Sciatic nerve (tissue), 2 donors: ENCODE measurements around the gene SPOPL. TPM values are rescaled to one million over a fixed set of nuclear protein-coding genes. Genes with fewer than 3 reads are reported as not detected.
"Not testable (repeated sequence)": the region's sequence is repeated elsewhere in the genome, so short reads cannot be mapped to it uniquely, and the experiment has no call there.

Experiments used
- ATAC-seq: fragments of 200-7000 bp; cut with Tn5 transposase; one replicate; pipeline ENCODE4 v1.9.1; 2020; ENCODE audit warnings: mild to moderate bottlenecking, moderate library complexity
- DNase-seq: peaks from one replicate; pipeline ENCODE4 v3.0.0-alpha.2; 2020; ENCODE audit warnings: low spot score
- intact Hi-C: fragments of 100-400 bp; cut with DNase I; formaldehyde crosslinking; loops from one replicate; pipeline ENCODE4 v1.14.2; 2022
- total RNA-seq: library from RNA; stranded (reverse); fragmentation: NEBNext Ultra II Directional; extraction: Animal tissue kit (Norgen Biotek cat#: 25700); gene quantifications from one replicate; pipeline ENCODE4 v1.2.1, GENCODE V29; 2021
- donor health status: DM: no; HTN: no; CAD: no.
- donor health status: DM: no; HTN: no; CAD: no.

The SPOPL gene
- total RNA-seq: 24.2 TPM

DNA sequence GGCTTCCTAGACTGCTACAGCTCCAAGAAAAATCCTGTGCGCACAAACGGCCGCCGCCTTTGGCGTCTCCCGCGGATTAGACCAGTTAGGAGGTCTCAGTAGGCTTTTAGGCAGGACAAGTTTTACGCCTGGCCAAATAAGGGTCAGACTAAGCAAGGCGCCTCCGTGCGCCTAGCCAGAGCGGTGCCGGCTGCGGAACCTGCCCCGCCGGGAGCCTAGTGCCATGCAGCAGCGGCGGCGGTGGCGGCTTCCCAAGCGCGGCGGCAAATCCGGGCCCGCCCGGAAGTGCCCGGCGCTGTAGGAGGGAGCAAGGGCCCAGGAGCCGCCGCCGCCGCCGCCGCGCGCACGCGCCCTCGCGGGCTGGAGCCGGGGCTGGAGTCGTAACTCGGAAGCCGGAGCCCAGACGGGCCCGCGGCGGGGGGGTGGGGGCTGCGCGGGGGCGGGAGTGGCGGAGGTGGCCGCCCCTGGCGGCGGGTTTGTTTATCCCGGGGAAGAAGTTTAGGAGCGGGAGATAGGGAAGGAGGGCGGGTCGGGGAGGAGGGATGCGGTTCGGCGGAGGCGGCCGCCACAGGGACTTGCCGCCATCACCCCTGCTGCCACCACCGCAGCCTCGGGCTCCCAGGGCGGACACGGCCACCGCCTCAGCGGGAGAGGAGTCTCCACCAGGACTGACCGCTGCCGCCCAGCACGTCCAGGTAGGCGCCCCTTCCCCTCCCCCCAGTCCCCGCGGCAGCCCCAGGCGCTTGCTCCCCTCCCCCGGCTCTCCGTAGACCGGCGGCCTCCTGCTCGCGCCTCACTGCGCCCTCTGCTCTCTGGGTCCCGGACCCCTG lies at the start of gene SPOPL:
TSS of gene SPOPL (plus strand) at position 346 of the 830 bp plus-strand sequence. CDS start 48,447 bp downstream, outside the sequence.
- ATAC-seq (peak; percentile 96), DNase-seq (peak; percentile 92)
- intact Hi-C loops: no loop called here

DNA sequence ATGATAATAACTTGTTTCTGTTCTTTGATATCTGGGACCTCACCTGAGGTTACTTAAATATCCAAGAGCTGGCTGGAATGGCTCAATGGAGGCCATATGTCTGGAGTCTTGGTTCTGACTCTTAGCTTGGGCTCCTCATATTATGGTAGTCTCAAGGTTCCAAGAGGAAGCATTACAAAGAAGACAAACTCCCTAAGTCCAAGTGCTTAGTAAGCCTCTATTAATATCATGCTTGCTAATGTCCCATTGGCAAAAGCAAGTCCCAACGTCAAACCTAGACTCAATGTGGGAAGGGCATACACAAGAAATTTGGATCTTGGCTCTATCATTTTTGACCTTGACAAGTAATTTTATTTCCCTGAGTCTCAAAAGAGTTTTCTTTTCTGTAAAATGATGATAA lies 49.2 kb upstream of the SPOPL start:
- DNase-seq (no peak), ATAC-seq (no peak)
- intact Hi-C loops: no loop called here

DNA sequence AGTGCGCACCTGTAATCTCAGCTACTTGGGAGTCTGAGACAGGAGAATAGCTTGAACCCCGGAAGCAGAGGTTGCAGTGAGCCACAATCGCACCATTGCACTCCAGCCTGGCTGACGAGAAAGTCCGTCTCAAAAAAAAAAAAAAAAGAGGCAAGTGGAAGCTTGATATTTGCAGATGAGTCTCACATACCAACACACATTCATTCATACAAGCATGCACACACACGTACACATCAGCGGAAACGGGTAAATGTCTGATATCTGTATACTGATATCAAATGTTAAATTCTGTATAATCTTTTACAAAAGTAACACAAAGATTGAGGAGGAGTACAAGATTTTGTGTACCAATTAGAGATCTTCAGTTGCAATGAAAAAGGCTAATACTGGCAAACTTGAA lies 47.8 kb upstream of the SPOPL start:
- DNase-seq (no peak), ATAC-seq (no peak)
- intact Hi-C loops: no loop called here

DNA sequence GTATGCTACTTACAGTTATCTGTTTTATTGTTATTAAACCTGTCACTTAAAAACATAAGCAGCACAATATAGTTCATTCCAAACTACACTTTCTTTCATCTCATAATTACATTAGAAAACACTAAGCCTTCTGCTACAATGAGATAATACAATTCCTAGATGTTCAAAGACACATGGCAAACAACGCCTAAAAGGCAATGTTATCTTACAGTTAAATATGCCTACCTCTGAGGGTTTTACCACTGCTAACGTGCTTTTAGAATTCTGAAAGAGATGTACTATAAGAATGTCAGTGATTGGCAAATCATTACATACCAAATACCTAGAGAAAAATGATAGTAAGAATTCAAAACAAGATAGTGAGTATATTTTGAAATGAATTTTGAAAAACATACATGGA lies 46.8 kb upstream of the SPOPL start:
- DNase-seq (no peak), ATAC-seq (no peak)
- intact Hi-C loops: no loop called here

DNA sequence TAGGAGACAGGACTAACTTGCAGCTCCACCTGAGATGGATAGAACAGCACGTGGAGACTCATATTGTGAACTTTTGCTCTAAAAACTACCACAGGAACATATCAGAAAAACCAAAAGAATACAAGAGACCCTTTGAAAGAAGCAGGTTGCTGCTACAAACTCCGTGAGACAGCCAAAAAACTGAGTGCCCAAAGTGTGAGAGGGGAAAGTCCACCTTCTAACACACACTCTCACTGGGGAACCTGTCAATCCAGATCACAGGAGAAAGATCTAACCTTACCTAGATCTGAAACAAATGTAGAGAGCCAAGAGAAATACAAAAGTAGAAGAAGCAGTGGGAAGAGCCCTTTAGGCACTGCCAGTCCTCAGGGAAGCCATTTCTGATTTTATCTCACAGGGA lies 46.3 kb upstream of the SPOPL start:
- intact Hi-C loops: no loop called here
- DNase-seq (no peak), ATAC-seq (no peak)

DNA sequence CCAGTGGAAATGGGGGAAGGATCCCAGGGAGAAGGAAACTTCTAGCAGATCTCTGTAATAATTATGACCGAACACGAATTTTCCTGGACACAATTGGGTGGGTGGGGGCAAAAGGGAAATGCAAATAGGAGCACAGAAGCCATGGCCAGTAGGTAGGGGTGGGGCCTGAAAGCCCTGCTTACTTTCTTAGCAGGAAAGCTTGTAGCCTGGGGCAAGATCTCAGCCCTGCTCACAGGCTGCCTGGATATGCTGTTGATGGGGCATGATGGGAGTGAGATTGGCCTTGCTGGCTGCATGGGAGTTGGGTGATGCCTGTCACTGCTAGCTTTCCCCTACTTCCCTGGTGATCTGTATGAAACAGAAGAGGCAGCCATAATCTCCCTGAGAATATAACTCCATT lies 45.9 kb upstream of the SPOPL start:
- ATAC-seq (no peak), DNase-seq (no peak)
- intact Hi-C loops: no loop called here

DNA sequence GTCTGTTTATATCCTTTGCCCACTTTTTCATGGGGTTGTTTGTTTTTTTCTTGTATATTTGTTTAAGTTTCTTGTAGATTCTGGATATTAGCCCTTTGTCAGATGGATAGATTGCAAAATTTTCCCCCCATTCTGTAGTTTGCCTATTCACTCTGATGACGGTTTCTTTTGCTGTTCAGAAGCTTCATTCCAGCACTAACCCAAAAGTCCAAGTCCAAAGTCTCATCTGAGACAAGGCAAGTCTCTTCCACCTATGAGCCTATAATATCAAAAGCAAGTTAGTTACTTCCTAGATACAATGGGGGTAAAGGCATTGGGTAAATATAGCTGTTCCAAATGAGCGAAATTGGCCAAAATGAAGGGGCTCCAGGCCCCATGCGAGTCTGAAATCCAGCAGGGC lies 38.9 kb upstream of the SPOPL start:
- intact Hi-C loops, ATAC-seq, DNase-seq: not testable (repeated sequence)

DNA sequence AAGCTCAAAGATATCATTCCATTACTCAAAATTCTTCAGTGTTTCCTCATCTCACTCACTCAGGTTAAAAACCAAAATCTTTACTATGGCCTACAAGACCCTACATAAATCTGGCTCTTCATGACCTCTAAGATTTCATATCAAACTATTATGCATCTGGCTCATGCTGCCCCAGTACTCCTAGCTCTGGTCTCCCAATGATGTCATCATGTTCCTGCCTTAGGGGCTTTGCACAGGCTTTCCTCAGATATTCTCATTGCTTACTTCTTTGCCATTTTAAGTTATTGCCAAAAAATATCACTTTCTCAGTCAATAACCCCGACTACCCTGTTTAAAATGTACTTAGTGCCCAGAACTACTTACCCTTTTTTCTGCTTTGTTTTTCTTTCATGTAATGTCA lies 33.0 kb upstream of the SPOPL start:
- intact Hi-C loops: no loop called here
- no peak for ATAC-seq

DNA sequence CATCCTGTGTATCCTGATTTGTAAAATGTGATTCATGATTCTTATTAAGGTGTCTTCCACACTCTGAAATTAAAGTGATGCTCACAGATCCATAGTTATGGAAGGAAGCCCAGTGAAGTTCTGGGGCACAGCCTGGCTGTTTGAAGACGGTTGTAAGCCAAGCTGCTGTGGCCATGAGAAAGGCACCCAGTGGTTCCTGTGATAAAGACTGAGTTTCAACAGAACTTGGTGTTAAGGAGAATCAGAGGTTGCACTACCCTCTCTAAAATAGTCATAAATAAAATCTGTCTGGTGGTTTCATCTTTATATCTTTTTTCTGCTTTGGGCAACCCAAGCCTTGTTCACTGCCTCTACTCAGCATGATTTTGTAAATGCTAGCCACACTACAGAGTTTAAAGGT lies 32.2 kb upstream of the SPOPL start:
- DNase-seq (no peak), ATAC-seq (no peak)
- intact Hi-C loops: no loop called here

More for the DNA sequence above, 33.0 kb upstream of the SPOPL start:
- no peak for DNase-seq

DNA sequence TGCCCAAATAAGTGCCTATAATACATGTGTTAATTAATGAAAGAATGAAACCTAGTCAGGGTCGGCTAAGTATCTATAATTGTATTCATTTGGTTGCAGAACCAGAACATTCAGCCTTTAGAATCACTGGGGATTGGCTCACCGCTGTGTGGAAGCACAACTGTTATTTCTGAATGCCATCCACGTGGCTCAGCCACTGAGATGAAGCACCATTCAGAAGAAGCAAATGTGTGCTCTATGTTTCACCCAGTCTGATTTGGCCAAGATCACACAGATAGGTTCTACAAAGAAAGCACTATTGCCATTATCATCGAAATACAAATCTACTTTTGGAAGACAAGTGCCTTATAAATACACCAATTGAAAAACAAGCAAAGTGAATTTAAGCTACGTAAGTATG lies 30.6 kb upstream of the SPOPL start:
- DNase-seq (no peak), ATAC-seq (no peak)
- intact Hi-C loops: no loop called here

DNA sequence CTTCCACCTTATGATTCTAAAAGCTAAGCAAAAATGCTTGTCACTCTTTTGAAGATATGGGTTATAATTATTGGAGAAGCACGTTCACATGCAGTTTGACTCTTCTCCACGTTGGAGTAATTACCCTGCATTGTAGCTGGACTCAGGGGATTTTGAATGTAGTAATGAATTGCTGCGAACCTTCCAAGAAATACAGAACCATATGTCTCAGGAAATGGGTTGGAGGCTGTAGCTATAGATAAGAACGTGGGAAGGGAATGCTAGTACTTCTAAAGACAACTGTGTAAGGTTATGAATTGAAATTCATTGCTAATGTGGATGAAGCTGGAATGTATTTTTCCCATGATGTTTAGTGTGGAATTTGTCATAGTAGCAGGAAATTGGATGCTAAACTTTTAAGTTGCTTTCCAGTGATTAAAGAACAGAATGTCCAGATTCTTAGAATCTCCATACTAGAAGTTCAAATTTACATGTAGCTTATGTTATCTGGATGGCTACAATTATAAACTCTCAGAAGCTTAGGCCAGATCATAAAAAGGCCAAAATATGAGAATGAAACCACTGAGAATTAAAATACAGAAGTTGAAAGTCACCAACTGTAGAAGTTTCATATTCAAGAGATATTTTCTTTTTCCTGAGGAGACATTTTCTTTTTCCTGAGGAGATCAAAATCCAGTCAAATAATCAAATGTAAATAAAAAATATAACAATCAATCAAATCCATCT lies 27.3 kb upstream of the SPOPL start:
- DNase-seq (no peak), ATAC-seq (no peak)
- intact Hi-C loops: no loop called here

DNA sequence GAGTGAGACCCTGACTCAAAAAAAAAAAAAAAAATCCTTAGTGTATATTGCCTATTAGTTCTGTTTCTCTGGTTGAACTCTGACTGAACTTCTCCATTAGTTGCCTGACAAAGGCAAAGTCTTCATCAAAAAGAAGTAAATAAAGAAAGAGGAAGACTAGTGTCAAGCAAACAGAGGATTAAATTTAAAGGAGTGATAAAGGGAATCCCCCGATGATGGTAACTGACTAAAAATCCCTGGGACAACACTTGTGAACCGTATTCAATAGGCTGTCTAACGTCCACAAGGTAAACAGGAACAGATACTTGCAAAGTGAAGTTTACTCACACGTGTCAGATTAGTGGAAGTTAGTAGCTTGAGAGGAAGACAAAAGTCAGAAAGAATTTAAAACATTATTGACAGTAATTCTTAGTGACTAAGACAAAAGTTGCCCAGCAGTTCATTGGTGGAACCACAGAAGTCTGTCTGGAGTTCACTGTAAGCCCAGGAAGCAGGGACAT lies 26.2 kb upstream of the SPOPL start:
- no peak for ATAC-seq
- intact Hi-C loops: no loop called here
- no peak for DNase-seq

DNA sequence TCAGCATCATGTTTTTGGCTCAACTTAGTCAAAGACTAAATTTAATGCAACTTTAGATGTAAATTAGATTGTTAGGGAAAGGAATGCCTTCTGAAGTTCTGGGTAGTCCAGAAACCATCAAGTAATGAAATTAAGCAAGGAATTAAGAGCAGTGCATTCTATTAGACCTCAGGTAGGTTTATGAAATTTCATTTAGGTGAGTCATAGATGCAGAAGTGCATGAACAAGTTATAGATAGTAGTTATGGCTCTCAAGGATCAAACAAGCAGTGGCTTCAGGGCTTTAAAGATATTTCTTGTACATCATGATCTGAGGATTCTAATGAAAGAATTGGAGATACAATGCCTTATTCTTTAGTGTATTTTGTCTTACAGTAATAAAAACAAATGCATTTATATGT lies 25.4 kb upstream of the SPOPL start:
- ATAC-seq (no peak), DNase-seq (no peak)
- intact Hi-C loops: no loop called here

DNA sequence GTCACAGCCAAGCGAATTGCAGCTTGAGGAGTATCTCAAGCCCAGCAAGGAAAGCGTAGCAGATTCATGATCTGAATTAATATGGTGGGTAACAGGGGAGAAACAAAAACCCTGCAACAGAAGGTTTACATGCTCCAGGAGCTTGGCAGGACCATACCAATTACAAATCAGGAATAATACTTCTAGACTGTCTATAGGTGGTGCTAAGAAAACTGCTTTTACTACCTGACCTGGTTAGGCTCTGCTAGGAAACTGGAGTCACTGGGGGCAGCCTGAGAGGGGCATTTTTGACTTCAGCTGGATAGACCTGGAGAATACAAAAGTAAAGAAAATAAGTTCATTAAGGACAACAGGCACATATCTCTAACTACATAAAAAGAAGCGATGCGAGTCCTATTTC lies 24.6 kb upstream of the SPOPL start:
- intact Hi-C loops: no loop called here
- DNase-seq: no peak
- no peak for ATAC-seq

DNA sequence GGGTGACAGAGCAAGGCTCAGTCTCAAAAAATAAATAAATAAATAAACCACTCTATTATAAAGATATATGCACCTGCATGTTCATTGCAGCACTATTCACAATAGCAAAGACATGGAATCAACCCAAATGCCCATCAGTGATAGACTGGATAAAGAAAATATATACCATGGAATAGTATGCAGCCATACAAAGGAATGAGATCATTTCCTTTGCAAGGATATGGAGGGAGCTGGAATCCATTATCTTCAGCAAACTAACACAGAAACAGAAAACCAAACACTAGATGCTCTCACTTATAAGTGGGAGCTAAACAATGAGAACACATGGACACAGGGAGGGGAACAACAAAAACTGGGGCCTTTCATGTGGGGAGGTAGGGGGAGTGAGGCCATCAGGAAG lies 18.8 kb upstream of the SPOPL start:
- ATAC-seq, intact Hi-C loops, DNase-seq: not testable (repeated sequence)

DNA sequence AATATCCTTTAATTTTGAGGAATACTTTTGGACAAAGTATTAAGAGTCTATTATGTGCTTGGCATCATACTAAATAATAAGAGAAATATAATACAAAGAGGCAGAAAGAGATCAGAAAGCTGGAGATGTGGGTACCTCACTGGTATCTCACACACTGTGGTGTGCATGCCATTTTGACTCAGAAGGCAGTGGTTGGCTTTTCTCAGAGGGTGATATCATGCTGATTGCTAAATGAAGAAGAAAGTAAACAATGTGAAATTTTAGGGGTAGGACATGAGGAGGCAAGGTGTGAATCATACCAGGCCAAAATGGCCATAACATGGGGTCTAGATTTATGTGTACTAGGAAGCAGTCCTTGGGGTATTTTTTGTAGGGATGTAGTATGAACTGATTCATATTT lies 16.6 kb upstream of the SPOPL start:
- ATAC-seq (no peak), DNase-seq (no peak)
- intact Hi-C loops: no loop called here

DNA sequence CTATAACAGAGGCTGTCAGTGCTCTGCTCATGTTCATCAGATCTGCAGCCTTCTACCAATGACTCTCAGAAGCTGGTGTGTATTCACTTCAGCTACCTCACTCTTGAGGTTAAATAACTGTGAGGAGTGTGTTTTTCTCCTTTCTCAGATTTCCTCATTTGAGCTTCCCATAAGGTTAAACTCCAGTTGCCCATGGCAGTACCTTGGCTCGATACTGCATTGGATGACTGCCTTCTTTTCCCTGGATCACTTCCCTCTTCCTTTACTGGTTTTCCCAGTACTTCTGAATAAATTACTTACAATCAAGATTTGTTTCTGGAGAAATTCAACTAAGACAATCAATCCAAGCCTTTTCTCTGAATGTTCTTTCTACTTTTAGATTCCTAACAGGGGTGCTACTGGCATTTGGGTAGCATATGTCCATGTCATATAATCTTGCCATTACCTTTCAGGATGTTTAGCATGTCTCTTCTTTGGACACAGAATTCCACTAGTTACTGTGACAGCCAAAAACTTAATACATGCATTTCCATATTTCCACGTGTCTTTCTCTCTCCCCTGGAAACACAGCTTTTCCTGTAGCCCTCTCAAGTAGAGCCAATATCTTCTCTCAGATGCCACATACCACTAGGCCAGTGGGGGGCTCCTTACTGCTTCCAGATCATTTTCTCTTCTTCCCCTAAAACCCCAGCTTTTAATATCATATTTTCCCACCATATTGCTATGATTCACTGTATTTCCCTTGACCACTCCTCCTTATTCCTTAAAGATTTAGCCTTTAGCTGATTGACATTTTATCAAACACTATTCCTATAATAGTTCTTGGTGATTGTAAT lies 15.0 kb upstream of the SPOPL start:
- DNase-seq: no peak
- intact Hi-C loops: no loop called here
- ATAC-seq: no peak

DNA sequence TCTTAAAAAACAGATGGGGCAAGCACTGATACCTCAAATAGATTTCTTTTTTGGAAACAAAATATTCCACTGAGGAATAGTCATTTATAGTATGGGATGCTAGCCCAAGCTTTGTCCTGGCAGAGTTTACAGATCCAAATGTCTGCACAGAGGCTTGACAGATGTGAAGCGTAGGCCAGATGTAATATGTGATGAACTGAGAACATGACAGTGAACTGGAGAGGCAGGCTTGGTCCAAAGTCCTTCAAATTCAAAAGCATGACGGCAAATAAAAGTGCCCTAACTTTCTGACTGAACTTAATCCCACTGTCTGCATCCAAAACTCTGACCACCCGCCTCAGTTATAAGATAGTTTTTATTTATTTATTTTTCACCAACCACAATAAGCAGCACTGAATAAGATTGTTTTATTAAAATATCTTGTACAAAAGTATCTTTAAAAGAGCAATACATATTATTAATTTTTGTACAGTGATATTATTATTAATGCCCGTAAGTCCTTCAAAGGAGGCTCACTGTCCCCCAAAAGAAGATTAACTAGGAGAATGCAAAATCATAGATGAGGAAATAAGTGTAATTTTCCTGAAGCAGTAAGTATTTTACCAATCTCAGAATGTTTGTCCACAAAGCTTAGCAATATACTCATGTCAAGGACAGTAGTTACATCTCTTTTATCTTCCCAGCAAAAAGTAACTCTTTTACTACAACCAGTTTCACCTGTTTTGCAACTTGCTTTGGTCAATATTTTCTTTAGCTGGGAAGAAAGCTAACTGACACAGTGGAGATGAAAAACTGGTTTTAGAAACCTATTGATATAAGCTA lies 10.7 kb upstream of the SPOPL start:
- ATAC-seq: no peak
- intact Hi-C loops: no loop called here
- no peak for DNase-seq

DNA sequence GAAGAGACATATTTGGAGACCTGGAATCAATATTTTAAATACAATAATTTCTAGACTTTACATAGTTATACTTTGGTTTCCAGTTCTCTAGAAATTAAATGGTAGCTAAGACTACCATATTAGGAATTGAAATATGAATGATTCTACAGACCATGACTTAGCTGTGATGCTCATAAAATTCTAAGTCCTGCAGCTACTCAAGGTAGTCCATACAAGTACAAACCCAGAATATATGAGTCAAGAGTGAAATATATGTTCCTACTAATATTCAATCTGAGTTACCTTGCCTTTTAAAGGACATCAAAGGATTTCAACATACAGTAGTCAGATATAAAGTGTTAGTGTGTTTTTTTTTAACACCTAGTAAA lies 10.1 kb upstream of the SPOPL start:
- DNase-seq (no peak), ATAC-seq (no peak)
- intact Hi-C loops: no loop called here
